ENCODE measurements around the gene STX18. TPM values are rescaled to one million over a fixed set of nuclear protein-coding genes. Genes with fewer than 3 reads are reported as not detected.

The STX18 gene
- total RNA-seq, 4 donors from 2014 or later, result 16.1 to 41.9 (median 20.5) TPM

DNA sequence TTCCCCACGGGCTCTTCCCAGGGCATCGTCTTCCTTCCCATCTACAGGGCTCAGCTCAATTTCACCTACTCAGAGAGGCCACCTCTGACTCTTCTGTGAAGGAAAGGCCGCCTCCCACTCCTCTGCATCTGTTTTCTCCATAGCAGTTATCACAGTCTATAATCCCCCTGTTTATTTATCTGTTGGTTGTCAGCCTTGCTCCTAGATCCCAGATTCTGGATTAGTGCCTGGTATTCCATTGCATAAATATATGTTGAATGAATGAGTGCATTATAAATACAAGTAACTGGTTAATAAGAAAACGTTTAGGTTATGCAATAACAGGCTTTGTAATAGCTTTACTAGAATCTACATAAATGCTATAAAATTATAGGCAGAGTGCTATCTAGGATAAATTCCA, 102.1 kb downstream of the STX18 start:
- no peak overlapping the region for H3K27ac ChIP-seq
- no peaks in the 10 kb centered on the region for H3K9me3 ChIP-seq
- no peak for TF ChIP-seq POLR2AphosphoS5 (IDR thresholded peaks at IDR 0.05)
- no peak for TF ChIP-seq EP300 (IDR thresholded peaks at IDR 0.05)
- TF ChIP-seq POLR2A (IDR thresholded peaks at IDR 0.05), result no peak
- TF ChIP-seq, protein P1, sequence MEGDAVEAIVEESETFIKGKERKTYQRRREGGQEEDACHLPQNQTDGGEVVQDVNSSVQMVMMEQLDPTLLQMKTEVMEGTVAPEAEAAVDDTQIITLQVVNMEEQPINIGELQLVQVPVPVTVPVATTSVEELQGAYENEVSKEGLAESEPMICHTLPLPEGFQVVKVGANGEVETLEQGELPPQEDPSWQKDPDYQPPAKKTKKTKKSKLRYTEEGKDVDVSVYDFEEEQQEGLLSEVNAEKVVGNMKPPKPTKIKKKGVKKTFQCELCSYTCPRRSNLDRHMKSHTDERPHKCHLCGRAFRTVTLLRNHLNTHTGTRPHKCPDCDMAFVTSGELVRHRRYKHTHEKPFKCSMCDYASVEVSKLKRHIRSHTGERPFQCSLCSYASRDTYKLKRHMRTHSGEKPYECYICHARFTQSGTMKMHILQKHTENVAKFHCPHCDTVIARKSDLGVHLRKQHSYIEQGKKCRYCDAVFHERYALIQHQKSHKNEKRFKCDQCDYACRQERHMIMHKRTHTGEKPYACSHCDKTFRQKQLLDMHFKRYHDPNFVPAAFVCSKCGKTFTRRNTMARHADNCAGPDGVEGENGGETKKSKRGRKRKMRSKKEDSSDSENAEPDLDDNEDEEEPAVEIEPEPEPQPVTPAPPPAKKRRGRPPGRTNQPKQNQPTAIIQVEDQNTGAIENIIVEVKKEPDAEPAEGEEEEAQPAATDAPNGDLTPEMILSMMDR (IDR thresholded peaks at IDR 0.05), result no peak
- no peak overlapping the region for H3K4me3 ChIP-seq
- H3K4me1 ChIP-seq, result peaks cover 3% of the 10 kb centered on the region
- H3K36me3 ChIP-seq, result peaks cover 25% of the 10 kb centered on the region
- H3K27me3 ChIP-seq, result no peaks in the 10 kb centered on the region
- DNase-seq (ENCODE audit: low spot score in 2 of 2), result no peak
- 69% methylated on average over 4 of the region's 4 CpGs for WGBS

DNA sequence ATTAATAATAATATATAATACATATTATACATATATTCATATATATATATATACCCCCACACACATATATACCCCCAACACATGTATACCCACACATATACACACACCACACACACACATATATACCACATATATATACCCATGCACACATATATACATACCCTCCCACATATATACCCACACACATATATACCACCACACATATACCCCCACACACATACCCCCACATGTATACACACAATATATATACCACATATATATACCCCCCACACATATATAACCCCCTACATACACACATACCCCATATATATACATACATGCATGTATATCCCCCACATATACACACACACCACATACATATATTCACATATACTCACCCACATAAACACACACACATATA, 103.0 kb downstream of the STX18 start:
- TF ChIP-seq POLR2A (IDR thresholded peaks at IDR 0.05) (no peak), POLR2AphosphoS5 (IDR thresholded peaks at IDR 0.05) (no peak), EP300 (IDR thresholded peaks at IDR 0.05) (no peak)
- TF ChIP-seq, protein P1 (IDR thresholded peaks at IDR 0.05), result no peak
- no peaks in the 10 kb centered on the region for H3K27me3 ChIP-seq
- no peak overlapping the region for H3K4me3 ChIP-seq
- no peaks in the 10 kb centered on the region for H3K9me3 ChIP-seq
- no peak for DNase-seq (ENCODE audit: low spot score in 2 of 2)
- no peak overlapping the region for H3K27ac ChIP-seq
- peaks cover 3% of the 10 kb centered on the region for H3K4me1 ChIP-seq
- H3K36me3 ChIP-seq, result peaks cover 32% of the 10 kb centered on the region

DNA sequence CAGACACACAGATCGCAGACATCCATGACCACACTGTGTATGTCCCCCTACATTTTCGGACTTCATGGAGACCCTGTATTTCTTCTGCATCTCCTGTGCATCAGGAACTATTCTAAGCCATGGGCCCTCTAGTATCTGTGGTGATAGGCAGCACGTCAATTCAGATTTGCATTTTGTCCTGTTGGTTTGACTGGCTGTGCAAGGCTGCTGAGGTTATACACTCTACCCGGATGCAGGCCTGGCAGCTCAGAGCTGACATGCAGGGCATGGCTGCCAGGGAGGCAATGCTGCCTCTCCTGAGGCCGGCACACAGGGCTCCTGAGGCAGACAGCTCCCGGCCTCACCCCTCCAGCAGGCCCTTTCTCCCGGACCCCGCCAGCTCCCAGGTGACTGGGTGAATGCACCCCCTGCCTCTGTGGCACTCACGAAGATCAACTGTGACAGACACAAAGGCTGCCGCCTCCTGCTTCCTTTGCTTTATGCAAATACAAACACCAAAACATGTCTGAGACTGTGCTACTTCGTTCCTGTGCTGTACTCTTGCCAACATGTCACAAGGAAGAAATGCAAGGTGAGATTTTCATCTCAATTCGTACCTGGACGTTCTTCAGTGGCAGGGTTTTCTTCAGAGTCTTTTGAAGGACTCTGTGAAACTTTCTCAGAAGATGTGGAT, 103.9 kb downstream of the STX18 start:
- no peak overlapping the region for H3K4me3 ChIP-seq
- peaks cover 38% of the 10 kb centered on the region for H3K36me3 ChIP-seq
- DNase-seq (ENCODE audit: low spot score in 2 of 2), result no peak
- peaks cover 3% of the 10 kb centered on the region for H3K4me1 ChIP-seq
- H3K9me3 ChIP-seq, result no peaks in the 10 kb centered on the region
- TF ChIP-seq, protein P1 (IDR thresholded peaks at IDR 0.05), result no peak
- TF ChIP-seq POLR2AphosphoS5 (IDR thresholded peaks at IDR 0.05), result no peak
- TF ChIP-seq POLR2A (IDR thresholded peaks at IDR 0.05), result no peak
- TF ChIP-seq EP300 (IDR thresholded peaks at IDR 0.05), result no peak
- H3K27ac ChIP-seq, result no peak overlapping the region
- WGBS, result 69% methylated on average over 13 of the region's 13 CpGs
- no peaks in the 10 kb centered on the region for H3K27me3 ChIP-seq

DNA sequence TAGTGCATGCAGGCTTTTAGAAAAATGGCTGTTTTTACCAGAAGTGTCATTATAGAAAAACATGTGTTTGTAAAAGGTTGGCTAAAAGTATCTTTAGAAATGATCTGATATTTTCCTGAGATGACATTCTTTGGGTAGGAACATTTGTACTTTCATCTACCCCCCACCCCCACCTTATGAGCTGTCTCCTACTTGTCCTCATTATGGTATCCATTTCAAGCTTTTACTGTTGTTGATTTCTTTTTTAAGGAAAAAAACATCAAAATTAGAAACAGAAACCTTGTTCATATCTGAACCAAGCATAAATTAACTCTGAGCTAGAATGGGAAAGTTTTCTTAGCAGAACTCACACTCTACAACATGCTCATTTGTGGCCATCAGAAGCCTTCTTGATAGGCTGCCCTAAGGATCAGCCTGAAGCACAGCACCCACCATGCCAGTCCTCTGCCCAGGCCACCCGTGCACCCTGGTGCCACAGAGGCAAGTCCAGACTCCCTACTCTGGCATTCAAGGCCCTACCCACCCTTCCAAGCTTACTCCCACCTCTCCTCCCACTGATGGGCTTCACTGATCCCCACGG, 105.5 kb downstream of the STX18 start:
- no peak for DNase-seq (ENCODE audit: low spot score in 2 of 2)
- Histone ChIP-seq H3K36me3 (peaks cover 53% of the 10 kb centered on the region), H3K9me3 (no peaks in the 10 kb centered on the region), H3K27ac (no peak overlapping the region), H3K4me3 (no peak overlapping the region), H3K27me3 (no peaks in the 10 kb centered on the region), H3K4me1 (peaks cover 3% of the 10 kb centered on the region)
- TF ChIP-seq, protein P1 (IDR thresholded peaks at IDR 0.05), result no peak
- TF ChIP-seq POLR2AphosphoS5 (IDR thresholded peaks at IDR 0.05), result no peak
- no peak for TF ChIP-seq EP300 (IDR thresholded peaks at IDR 0.05)
- TF ChIP-seq POLR2A (IDR thresholded peaks at IDR 0.05), result no peak
- 85% methylated on average over 2 of the region's 2 CpGs for WGBS

DNA sequence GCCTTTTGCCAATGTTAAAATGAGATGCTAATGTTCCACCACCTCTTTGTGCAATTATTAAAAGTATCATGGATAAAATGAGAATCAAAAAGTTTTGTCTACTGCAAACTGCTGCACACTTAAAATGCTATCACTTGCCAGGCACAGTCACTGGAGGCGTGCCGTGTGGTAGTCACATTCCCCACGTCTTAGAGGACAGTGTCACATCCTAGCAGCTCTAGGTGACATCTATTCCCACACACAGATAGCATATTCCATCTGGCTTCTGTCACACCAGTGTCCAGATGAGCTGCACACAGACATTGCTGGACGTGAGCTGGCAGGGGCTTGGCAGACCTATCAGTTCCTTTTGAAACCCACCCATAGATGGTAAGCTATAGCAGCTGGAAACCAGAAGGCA, 107.9 kb downstream of the STX18 start:
- Histone ChIP-seq H3K27me3 (no peaks in the 10 kb centered on the region), H3K4me1 (peaks cover 3% of the 10 kb centered on the region), H3K4me3 (no peak overlapping the region), H3K9me3 (no peaks in the 10 kb centered on the region), H3K36me3 (peaks cover 49% of the 10 kb centered on the region), H3K27ac (no peak overlapping the region)
- DNase-seq (ENCODE audit: low spot score in 2 of 2), result no peak
- WGBS, result 92% methylated on average over 4 of the region's 4 CpGs
- TF ChIP-seq, protein P1 (IDR thresholded peaks at IDR 0.05), result no peak
- no peak for TF ChIP-seq POLR2AphosphoS5 (IDR thresholded peaks at IDR 0.05)
- TF ChIP-seq POLR2A (IDR thresholded peaks at IDR 0.05), result no peak
- no peak for TF ChIP-seq EP300 (IDR thresholded peaks at IDR 0.05)

Measured in suprapubic skin (tissue), 4 donors.